Activated effector memory CD4-positive, alpha-beta T cell treated with anti-CD3 and anti-CD28 coated beads, Interleukin-2, amount 50 U/mL, for 16 hours (primary cell): ENCODE measurements around the gene PIP5K1C.
A peak's percentile ranks its signal among the peaks of the same experiment; 100 is the strongest.
"Not testable (repeated sequence)": the region's sequence is repeated elsewhere in the genome, so short reads cannot be mapped to it uniquely, and the experiment has no call there.

Source experiments
- DNase-seq: peaks from one replicate; pipeline ENCODE4 v3.0.0-alpha.2; 2020

The PIP5K1C gene

DNA sequence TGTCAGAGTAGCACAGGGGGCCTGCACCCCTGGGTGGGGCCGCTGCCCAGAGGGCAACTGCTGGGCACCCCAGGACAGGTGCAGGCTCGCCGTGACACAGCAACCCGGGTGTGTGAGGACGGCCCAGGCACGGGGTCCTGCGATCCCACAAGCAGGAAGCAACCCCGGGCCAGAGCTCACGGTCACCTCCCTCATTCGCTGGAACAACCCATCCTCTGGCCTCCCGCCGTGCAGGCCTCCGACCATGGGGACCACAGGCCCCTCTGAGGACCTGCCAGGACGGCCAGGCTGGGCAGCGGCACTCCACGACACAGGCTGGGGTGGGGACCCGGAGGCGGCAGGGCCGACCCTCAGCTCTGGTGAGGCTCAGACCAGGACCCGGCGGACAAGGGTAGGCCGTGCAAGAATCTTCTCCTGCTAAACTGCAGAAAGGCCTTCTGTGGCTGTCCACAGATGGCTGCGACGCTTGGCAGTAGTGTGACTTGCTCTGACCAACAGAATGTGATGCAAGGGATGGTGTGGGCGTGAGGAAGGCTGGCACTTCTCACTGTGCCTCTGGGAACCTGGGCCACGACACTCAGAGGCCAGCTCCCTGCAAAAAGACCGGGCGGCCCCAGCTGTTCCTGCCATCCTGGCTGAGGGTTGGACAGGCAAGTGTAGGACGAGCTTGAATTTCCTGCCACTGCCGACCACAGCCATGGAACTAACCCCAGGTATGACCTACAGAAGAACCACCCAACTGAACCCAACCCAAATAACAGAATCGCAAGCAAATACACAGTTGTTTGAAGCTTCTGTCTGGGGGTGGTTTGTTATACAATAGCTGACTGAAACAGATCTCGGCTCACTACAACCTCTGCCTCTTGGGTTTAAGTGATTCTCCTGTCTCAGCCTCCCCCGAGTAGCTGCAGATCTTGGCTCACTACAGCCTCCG, 26.5 kb downstream of the PIP5K1C start:
- no peak for DNase-seq

DNA sequence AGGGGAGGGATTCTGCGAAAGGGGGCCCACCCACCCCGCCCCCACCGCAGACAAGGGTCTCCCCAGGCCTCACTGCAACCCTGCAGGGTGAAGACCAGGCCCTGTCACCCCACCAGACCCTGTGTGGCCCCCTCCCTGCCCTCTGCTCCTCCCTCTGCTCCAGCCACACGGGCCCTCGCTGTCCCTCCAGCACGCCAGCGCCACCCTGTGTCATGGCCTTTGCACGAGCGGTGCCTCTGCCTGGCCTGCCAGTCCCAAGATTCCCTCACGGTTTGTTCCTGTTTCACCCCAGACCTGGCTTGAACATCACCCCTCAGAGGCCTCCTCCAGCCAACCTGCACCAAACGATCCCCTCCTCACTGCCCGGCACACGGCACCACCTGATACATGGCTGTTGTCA, 27.3 kb downstream of the PIP5K1C start:
- DNase-seq = no peak

DNA sequence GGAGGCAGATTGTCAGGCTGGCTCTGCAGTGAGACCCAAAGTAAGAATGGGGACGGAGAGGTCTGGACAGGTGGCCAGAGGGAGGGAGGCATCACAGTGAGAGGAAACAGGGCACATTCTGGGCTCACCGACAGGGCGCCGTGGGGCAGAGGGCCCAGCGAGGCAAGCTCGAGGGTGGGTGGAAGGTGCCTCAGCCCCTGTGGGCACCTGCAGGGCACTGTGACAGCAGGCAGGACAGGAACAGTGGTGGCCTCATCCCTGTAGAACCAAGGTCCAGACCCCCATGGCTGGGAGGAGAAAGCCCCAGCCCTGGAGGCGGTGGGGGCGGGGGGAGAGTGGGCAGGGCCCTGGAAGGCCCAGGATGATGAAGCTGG, 27.7 kb downstream of the PIP5K1C start:
- DNase-seq = no peak

DNA sequence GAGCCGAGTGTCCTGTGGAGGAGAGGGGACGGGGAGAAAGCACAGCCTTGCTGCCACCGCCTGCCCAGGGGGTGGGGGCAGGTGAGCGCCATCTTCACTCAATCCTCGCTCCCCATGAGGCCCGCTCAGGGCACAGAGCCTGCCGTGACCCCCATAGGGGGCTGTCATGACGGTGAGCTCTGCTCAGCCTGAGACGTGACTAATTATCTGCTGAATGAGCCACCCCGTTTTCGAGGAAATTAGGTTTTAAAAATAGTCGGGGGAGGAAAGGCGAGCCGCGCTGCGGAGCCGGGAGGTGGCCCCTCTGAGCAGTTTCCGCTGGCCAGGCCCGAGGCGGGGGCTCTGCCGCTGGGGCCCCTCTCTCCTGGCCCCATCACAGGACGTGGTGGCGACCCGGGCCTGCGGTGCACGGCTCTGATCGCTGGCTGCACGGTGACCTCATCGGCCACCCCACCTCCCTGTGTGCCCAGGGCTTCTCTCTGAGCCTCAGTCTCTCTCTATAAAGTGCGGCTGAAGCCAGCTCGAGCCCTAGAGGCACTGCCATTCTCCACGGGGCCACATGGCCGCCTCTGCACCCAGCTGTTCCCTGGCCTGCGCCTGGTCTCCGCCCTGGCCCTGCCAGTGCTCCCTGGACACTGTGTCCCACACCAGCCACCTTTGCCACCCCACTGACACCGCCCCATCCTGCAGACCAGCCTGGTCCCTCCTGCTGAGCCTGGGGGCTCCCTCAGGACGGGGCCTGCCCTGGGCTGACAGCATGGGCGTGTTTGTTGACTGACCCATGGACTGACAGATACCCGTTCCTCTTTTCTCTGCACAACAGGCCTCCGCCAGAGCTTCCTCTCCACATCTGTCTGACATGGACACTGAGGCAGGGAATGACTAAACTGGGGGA, 28.3 kb downstream of the PIP5K1C start:
- peak; percentile 65 for DNase-seq

DNA sequence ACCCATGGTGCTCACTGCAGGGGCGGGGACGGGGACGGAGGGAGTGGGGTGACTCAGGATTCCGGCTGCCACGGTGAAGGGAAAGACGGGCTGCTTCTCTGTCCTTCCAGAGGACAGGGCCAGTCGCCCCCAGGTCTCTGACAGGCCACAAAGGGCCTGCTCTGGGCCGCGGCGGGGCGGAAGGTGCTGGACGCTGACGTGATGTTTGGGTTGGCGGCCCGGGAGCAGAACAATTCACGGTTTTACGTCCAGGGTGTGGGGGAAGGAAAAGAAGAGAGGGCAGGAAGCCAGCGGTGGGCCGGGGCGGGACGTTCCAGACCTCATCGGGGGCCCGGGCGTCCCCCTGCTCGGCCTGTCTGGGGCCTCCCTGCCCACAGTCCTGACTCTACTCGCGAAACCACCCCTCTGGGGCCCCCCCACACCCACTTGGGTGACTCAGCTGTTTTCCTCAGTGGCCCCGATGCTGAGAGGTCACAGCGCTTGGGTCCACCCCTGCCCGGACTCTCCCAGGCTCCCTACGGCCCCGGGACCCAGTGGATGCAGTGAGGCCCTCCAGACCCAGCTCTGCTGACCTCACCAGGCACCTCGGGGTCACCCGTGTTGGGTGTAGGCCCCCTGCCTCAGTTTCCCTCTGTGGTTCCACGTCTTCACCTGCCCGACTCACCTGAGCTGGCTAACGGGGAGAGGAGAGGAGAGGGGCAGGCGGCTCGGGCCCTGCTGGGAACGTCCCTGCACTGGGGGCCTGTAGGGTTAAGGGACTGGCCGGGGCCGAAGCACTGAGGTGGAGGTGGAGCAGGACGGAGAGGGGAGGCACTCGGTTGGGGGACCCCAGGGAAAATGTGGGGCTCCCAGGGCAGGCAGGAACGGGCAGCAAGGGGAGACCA, 29.2 kb downstream of the PIP5K1C start:
- peak; percentile 74 for DNase-seq

DNA sequence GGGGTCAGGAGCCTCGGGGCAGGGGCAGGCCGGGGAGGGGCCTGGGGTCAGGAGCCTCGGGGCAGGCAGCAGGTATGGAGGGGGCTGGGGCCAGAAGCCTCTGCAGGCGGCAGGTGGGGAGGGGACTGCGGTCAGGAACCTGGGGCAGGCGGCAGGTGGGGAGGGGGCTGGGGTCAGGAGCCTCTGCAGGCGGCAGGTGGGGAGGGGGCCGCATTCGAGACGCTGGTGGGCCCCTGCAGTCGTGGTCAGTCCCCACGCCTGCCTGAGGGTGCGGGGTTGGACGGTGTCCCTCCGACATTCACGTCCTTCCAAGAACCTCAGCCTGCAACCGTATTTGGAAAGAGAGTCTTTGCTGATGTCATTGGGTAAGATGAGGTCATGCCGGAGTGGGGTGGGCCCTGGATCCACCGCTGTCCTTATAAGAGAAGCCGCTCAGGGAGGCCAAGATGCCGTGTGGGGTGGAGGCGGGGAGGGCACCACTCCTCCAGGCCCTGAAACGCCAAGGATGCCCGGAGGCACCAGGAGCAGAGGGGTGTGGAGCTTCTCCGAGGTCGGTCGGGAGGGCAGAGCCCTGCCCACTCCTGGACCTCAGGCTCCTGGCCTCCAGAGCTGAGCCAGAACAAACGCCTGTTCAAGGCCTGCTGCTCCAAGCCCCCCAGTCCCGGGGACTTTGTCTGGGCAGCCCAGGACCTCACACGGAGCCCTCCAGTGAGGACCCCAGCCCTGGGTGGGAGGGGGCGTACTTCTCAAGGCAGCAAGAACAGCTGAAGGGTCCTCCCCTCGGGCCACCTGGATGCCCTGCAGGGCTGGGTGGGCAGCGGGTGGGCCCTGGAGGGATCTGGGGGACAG, 30.1 kb downstream of the PIP5K1C start:
- DNase-seq = no peak

DNA sequence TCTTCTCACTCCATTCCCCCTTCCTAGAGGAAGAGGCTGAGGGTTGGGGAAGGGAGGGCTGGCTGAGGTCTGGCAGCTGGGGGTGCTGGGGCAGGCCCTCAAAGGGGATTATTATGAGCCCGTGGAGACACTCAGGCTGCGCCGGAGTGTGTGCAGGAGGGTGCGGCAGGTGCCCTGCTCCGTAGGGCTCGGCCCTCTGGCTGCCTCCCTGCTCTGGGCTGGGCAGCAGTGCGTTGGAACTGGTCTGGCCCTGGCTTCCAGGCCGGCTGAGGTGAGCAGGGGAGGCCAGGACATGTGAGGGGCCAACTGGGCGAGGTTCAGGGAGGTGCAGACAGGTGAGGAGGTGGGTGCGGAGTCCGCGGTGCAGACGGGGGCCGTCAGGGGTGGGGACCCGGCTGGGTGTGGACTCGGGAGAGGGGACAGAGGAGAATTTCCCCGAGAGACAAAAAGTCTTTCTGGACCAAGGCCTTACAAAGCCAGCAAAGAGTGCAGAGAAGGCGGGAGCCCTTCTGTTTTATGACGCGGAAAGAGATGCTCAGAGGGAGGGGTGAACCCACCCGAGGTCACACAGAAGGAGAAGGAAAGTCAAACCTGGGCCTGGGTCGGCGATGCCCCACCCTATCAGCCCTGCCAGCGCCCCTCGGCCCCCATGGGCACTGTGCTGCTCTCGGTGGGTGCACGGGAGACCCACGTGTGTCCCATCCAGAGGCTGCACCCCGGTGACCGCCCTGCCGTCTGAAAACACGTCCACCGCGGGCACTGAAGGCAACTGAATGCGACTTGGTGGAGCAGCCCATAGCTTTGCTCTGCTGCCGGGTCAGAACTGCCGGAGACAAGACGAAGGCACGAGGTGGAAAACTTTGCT, 31.0 kb downstream of the PIP5K1C start:
- no peak for DNase-seq

DNA sequence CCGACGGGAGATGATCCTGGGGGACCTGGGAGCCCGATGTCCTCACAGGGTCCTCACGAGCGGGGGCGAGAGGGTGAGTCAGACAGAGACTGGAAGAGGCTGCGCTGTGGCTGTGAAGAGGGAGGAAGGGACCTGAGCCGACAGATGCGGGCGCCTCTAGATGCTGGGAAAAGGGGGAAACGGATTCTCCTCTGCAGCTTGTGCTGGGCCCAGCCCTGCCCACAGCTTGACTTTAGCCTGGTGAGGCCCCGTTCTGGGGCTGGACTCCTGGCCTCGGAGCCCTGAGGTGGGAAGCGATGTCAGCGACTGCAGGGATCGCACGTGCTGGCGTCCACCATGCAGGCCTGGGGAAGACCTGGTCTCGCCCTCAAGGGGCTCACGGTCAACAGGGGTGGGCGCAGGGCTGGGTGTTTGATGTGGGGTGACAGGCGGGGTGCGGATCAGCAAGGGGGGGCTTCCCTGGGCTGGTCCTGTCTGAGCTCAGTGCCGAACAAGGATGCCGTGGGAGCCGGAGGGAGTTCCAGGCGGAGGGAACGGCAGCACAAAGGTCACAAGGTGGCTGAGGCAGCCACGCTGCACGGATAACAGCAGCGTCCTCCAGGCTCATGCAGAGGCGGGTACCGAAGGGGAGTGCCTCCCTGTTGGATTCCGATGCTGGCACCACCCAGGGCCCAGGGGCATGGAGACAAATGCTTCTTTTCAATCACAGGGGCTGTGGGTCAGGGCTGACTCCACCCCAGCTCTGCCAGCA, 31.8 kb downstream of the PIP5K1C start:
- no peak for DNase-seq

DNA sequence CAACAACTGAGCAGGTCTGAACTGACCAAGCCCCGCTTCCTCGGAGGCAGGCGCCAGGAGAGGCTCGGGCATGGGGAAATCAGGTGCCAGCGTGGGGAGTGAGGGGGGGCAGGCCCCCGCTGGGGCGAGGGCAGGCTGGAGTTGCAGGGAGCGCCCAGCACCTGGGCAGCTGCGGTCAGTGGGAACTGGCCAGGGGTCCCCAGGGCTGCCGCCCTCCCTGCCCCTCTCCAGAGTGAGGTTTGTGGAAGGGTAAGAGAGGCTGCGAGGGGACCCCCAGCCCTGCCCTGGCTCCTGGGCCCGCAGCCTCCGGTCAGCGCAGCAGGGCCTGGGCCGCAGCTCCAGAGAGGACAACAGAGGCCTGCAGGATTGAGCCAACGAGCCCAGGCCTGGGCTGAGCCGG, 32.5 kb downstream of the PIP5K1C start:
- DNase-seq = no peak

DNA sequence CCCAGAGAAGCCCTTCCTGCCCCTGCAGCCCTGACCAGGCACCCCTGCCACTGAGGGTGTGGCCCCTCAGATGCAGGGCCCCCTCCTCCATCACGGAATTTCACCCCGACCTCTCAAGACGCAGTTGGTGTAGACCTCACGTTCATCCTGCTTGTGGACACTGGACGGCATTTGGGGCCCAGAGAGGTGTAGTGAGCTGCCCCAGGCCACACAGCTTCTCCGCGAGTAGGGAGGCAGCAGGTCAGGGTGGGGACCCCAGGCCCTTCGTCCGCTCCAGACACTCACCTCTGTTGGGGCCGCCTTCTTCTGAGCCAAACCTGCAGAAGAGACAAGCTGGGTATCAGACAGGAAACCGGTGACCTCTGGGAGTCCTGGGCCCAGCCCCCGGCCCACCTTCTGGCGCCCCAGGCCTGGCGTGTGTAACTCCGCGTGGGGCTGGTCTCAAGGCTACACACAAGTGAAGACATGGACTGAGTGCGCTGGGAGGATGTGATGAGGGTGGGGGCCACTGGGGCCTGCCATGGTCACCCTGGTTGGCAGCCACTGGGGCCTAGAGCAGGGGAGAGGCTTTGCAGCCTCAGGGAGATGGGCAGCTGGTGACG, 33.1 kb downstream of the PIP5K1C start:
- DNase-seq = no peak

DNA sequence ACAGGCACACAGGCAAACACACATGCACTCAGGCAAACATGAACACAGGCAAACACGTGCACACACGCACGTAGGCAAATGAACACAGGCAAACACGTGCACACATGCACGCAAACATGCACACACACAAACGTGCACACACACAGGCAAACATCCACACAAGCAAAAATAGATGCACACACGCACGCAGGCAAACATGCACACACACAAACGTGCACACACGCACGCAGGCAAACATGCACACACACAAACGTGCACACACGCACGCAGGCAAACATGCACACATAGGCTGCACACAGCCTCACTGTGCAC, 33.8 kb downstream of the PIP5K1C start:
- not testable (repeated sequence) for DNase-seq

DNA sequence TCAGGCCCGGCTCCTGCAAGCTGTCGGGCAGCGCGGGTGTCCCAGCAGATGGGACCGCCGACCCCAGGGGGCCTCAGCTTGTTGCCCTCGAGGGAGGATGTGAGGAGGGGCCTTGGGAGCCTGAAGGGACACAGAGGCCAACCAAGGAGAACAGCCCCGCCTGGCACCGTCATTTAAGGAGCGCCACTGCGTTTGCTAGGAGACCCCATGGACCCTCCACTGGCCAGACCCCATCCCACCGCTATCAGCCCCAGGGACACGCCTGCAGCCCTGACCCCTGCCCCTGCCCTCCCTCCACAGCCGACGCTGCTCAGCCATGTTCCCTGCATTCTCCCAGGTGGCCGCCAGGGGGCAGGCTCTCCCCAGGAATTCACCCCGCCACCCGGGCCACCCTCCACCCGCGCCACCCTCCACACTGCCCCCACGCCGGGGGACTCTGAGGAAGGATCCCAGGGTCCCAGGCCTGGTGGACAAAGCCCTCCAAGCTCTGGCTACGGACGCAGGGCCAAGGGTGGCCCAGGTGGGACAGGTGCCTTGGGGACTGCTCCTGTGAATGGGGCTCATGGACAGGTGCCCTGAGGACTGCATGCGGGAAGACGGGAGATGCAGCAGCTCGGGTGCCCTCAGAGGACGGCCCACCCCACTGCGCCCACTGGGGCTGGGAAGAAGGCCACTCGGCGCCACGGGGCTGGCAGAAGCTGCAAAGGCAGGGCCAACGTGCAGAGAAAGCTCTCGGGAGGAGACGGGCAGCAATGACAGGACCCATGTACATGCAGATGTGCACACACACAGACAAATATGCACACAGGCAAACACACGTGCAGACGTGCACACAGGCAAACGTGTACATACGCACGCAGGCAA, 34.4 kb downstream of the PIP5K1C start:
- DNase-seq = peak; percentile 92

DNA sequence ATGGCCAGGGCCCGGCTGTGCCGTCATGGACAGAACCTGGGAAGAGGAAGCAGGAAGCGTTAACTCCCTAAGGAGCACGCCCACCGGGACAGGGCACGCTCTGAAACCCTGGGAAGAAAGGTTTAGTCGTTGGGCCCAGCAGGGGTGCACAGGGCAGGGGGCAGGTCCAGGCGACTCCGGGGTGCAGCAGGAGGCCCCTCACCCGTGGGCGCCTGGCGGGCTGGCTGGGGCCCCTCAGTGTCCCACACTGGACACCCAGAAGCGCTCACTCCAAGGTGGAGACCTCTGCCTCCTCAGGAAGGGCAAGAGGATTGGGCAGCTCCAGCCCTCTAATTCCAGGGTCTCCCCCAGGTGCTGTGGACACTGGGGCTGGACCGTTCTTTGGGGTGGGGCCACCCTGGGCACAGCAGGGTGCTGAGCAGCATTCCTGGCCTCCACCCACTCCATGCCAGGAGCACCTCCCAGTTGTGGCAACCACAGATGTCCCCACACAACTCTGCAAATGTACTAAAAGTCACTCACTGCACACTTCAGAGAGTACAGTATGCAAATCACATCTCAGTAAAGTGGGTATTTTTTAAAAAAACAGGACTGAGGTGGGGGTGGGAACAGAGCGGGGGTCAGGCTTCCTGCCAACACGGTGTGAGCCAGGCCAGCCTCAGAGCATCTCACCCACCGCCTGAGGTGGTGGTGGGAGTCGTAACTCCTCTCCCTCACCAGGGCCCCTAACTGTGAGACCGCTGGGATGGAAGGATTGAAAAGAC, 35.2 kb downstream of the PIP5K1C start:
- no peak for DNase-seq

DNA sequence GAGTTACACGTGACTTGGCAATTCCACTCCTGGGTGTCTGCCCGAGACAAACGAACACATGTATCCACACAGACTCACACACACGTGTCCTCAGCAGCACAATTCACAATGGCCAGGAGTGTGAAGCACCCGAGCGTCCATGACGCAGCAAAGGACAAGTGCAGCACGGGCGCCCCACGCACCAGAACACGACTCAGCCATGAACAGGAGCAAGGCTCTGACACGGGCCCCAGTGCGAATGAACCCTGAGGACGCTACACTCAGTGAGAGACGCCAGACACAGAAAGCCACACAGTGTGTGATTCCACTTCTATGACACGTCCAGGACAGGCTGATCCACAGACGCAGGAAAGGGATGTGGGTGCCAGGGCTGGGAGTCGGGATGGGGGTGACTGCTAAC, 36.4 kb downstream of the PIP5K1C start:
- no peak for DNase-seq

DNA sequence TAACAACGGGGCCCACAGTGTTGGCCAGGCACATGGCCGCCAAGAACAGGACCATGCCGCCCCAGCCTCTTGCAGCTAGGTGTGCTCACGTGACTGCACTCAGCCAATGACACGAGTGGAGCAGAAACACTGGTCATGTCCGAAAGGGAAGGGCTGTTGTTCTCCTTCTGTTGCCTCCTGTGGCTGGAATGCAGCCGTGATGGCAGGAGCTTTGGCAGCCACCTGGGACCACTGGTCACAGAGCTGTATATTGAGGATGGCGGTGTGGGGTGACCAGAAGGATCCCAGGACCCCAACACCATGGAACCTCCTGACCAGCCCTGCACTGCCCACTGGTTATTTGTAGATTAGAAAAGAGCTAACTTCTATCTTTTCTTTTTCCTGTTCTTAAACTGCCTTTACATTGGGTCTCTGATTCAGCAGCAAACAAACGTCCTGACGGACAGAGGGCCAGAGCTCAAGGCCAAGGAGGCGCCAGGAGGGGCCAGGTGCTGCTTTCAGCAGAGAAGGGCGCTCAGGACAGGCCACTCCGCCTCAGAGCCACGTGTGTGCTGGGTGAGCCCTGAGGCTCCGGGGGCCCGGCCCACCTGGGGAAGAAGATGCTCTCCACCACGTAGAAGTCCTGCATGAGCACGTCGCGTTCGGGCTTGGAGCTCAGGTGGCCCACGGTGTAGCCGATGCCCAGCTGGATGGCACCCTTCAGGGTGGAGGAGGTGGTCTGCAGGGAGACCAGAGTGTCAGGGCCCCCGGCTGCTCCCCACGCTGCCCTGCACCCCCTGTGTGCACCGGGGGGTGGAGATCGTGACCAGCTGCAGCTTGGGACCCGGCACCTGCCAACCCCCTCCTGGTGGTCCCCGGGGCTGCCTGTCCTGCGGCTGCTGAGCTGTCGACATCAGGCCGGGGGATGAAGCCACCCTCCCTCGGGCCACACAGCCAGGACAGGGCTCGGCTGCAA, 38.7 kb downstream of the PIP5K1C start:
- DNase-seq = no peak

DNA sequence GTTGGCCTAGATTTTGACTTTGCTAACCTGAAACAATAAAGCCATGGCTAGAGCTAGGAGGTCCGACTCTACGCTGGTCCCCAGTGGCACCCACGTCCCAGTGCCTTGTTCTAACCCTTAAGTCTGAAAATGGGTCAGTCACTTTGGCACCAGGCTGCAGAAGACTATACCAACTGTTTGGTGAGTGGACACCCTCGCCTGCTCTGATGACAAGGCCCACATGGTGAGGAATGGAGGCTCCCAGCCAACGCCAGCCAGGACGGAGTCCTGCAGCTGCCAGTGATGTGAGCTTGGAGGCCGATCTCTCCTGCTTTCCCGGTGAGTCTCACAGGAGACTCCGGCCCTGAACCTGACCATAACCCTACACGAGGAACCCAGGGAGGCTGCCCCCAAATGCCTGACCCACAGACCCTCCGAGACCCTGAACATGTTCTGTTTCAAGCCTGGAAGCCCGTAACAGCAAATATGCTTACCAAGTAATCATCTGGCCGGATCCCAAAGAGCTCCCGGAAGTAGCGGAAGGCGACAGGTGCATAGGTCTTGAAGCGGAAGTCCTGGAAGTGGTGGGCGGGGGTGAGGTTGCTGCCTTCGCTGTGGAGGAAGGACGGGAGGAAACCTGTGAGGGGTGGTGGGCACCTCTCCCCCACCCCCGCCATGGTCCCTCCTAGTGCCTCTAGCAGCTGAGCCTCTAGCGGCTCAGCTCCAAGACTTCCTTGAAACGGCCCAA, 39.6 kb downstream of the PIP5K1C start:
- DNase-seq = no peak
